Gastroesophageal sphincter (tissue), 3 donors: Measurements from ENCODE around the gene TEX14.

Source experiments
- EP300 ChIP-seq: sonication (generic); formaldehyde crosslinking; IDR thresholded peaks from one replicate; pipeline ENCODE4 v1.6.1; 2017; ENCODE audit warnings: antibody characterized with exemption, mild to moderate bottlenecking
- POLR2A ChIP-seq, 2 donors: fragments of 450-650 bp; IDR thresholded peaks; one replicate each; pipeline ENCODE4 v1.6.1; 2017; ENCODE audit warnings: antibody characterized with exemption in 2 of 2, mild to moderate bottlenecking in 2 of 2, moderate library complexity in 1 of 2
- TF ChIP-seq, protein P1 (sequence below), 4 experiments: fragments of 200-600 bp in 2 of 4; fragments of 450-650 bp in 2 of 4; sonication (generic) in 1 of 4; IDR thresholded peaks; one replicate each; pipeline ENCODE4 v1.5.1; 2017 to 2019; ENCODE audit warnings: antibody characterized with exemption in 4 of 4, mild to moderate bottlenecking in 2 of 4, moderate library complexity in 2 of 4

- TF ChIP-seq, protein P1, sequence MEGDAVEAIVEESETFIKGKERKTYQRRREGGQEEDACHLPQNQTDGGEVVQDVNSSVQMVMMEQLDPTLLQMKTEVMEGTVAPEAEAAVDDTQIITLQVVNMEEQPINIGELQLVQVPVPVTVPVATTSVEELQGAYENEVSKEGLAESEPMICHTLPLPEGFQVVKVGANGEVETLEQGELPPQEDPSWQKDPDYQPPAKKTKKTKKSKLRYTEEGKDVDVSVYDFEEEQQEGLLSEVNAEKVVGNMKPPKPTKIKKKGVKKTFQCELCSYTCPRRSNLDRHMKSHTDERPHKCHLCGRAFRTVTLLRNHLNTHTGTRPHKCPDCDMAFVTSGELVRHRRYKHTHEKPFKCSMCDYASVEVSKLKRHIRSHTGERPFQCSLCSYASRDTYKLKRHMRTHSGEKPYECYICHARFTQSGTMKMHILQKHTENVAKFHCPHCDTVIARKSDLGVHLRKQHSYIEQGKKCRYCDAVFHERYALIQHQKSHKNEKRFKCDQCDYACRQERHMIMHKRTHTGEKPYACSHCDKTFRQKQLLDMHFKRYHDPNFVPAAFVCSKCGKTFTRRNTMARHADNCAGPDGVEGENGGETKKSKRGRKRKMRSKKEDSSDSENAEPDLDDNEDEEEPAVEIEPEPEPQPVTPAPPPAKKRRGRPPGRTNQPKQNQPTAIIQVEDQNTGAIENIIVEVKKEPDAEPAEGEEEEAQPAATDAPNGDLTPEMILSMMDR (IDR thresholded peaks at IDR 0.05): no peak
- peak; percentile 67 to 71 for TF ChIP-seq POLR2A (IDR thresholded peaks at IDR 0.05)
- no peak for TF ChIP-seq EP300
These were observed 174.4 kb downstream of the TEX14 start for GRCh38 chr17:58517378-58517927.
